MG63 (cell line): ENCODE data around the gene TRAF3. TPM values are rescaled to one million over a fixed set of nuclear protein-coding genes. Genes with fewer than 3 reads are reported as not detected.
"Not testable (repeated sequence)": the region's sequence is repeated elsewhere in the genome, so short reads cannot be mapped to it uniquely, and the experiment has no call there.

Source experiments
- DNase-seq: peaks from one replicate; pipeline ENCODE4 v3.0.0-alpha.2; 2020
- H3K27me3 ChIP-seq: fragments of 250-450 bp; sonication (Bioruptor Pico); 2 replicates; pipeline ENCODE4 v1.5.1; 2020; ENCODE audit warnings: mild to moderate bottlenecking, moderate library complexity
- H3K36me3 ChIP-seq: fragments of 250-450 bp; sonication (Bioruptor Pico); 2 replicates; pipeline ENCODE4 v1.5.1; 2020; ENCODE audit warnings: mild to moderate bottlenecking, moderate library complexity
- H3K4me3 ChIP-seq: fragments of 250-450 bp; sonication (Bioruptor Pico); 2 replicates; pipeline ENCODE4 v1.5.1; 2020; ENCODE audit warnings: mild to moderate bottlenecking, moderate library complexity
- H3K9me3 ChIP-seq: fragments of 250-450 bp; sonication (Bioruptor Pico); 2 replicates; pipeline ENCODE4 v1.5.1; 2020; ENCODE audit warnings: mild to moderate bottlenecking, moderate library complexity
- total RNA-seq: library from RNA; depleted of rRNA; stranded (reverse); fragments of >200 nt; shearing (Covaris generic); gene quantifications from 2 replicates; pipeline ENCODE4 v1.2.3, GENCODE V29; 2014; ENCODE audit warnings: low replicate concordance

The TRAF3 gene
- total RNA-seq, 1 experiment from 2014 or later = 10.8 TPM

DNA sequence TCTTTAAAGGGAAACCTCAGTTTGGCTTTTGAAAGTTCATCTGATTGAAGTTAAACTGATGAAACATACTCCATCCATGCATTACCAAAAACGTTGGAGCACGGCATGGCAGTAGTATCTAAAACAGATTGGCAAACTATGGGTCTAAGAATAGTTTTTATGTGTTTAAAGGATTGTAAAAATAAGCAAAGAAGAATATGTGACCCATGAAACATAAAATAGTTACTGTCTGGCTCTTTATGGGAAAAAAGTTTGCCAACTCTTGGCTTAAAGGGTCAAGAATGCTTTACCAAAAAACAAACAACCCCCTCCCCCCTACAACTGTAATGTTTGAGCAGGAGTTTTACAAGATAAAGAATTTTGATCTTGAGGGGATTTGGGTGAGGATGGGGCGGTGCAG lies 32.6 kb downstream of the TRAF3 start:
- Histone ChIP-seq H3K36me3 (no peaks in the 10 kb centered on the region), H3K9me3 (no peaks in the 10 kb centered on the region), H3K27me3 (no peaks in the 10 kb centered on the region), H3K4me3 (no peak overlapping the region)
- DNase-seq = no peak

DNA sequence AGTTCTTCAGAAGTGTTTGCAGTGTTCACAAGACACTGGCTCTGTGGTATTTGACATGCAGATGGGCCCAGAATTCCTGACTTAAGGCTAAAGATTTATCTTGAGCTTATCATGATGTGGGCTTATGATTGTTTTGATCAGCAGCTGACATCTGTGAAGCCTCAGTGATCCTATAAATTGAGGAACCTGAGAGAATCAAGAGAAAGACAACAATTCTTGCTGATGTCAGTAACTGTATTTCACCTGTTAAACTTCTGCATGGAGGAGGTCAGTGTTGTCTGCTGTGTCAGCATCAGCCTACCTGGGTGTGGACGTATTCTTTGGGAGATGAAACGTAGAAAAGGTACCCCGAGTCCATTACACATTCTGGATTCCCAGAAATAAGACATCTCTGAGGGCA lies 33.3 kb downstream of the TRAF3 start:
- no peak overlapping the region for H3K4me3 ChIP-seq
- no peaks in the 10 kb centered on the region for H3K36me3 ChIP-seq
- no peaks in the 10 kb centered on the region for H3K9me3 ChIP-seq
- H3K27me3 ChIP-seq = no peaks in the 10 kb centered on the region
- no peak for DNase-seq

DNA sequence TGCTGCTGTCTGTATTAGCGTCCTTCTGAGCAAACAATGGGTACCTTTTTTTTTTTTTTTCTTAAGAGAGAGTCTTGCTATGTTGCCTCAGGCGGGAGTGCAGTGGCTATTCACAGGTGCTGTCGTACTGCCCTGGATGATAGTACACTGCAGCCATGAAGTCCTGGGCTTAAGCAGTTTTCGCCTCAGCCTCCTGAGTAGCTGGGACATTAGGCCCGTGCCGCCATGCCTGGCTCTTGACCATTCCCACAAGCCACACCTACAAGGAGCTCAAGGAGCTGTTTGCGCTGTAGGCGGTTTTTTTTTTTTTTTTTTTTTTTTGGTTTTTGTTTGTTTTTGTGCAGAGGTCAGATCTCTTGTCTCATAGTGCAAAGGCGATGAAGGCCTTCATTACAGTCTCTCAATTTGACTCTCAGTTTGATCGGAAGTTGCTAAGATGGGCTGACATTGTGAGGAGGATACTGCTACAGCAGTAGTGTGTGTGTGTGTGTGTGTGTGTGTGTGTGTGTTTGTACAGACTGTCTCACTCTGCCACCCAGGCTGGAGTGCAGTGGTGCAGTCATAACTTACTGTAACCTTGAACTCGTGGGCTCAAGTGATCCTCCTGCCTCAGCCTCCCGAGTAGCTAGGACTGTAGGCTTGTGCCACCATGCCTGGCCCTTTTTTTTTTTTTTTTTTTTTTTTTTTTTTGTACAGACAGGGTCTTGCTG lies 34.2 kb downstream of the TRAF3 start:
- Histone ChIP-seq H3K9me3 (no peaks in the 10 kb centered on the region), H3K27me3 (no peaks in the 10 kb centered on the region), H3K4me3 (no peak overlapping the region), H3K36me3 (no peaks in the 10 kb centered on the region)
- DNase-seq = no peak

DNA sequence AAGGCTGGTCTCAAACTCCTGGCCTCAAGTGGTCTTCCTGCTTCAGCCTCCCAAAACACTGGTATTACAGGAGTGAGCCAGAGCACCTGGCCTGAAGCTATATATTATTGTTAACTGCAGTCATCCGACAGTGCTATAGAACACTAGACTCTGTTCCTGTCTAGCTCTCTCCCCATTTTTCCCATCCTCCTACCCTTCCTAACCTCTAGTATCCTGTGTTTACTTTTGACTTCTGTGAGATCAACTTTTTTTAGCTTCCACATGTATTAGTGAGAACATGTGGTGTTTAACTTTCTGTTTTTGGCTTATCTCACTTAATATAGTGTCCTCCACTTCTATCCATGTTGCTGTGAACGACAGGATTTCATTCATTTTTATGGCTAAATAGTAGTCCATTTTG lies 34.7 kb downstream of the TRAF3 start:
- DNase-seq = no peak
- H3K9me3 ChIP-seq = no peaks in the 10 kb centered on the region

DNA sequence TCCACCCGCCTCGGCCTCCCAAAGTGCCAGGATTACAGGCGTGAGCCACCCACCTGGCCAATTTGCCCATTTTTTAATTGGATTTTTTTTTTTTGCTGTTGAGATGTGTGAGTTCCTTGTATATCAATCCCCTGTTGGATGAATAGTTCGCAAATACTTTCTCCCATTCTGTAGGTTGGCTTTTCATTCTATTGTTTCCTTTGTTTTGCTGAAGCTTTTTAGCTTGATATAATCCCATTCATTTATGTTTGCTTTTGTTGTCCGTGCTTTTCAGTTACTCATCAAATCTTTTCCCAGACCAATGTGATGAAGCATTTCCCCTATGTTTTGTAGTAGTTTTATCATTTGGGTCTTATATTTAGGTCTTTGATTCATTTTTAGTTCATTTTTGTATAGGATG lies 36.4 kb downstream of the TRAF3 start:
- H3K9me3 ChIP-seq = no peaks in the 10 kb centered on the region
- H3K27me3 ChIP-seq = no peaks in the 10 kb centered on the region
- no peak overlapping the region for H3K4me3 ChIP-seq
- H3K36me3 ChIP-seq = no peaks in the 10 kb centered on the region
- no peak for DNase-seq

More for the DNA sequence above, 34.7 kb downstream of the TRAF3 start:
- Histone ChIP-seq H3K27me3 (no peaks in the 10 kb centered on the region), H3K4me3 (no peak overlapping the region), H3K36me3 (no peaks in the 10 kb centered on the region)

DNA sequence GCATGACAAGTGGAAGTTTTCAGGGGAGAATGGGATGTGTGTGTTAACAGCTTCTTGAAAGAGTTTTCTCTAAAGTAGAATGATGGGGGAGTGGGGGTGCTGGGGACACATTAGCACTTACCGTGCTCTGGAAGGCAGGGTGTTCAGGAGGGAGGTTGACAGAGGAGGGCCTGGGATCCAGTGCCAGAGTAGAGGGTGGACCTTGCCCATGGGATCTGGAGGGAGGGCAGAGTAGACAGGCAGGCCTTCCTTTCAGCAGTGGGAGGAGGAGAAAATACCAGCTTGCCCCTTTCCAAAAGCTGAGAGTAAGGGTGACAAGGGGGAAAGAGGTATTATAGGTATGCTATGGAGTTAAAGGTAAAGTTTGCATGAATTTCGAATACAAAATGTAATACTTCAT lies 40.1 kb downstream of the TRAF3 start:
- H3K4me3 ChIP-seq = no peak overlapping the region
- no peaks in the 10 kb centered on the region for H3K9me3 ChIP-seq
- H3K36me3 ChIP-seq = no peaks in the 10 kb centered on the region
- no peak for DNase-seq
- H3K27me3 ChIP-seq = no peaks in the 10 kb centered on the region

DNA sequence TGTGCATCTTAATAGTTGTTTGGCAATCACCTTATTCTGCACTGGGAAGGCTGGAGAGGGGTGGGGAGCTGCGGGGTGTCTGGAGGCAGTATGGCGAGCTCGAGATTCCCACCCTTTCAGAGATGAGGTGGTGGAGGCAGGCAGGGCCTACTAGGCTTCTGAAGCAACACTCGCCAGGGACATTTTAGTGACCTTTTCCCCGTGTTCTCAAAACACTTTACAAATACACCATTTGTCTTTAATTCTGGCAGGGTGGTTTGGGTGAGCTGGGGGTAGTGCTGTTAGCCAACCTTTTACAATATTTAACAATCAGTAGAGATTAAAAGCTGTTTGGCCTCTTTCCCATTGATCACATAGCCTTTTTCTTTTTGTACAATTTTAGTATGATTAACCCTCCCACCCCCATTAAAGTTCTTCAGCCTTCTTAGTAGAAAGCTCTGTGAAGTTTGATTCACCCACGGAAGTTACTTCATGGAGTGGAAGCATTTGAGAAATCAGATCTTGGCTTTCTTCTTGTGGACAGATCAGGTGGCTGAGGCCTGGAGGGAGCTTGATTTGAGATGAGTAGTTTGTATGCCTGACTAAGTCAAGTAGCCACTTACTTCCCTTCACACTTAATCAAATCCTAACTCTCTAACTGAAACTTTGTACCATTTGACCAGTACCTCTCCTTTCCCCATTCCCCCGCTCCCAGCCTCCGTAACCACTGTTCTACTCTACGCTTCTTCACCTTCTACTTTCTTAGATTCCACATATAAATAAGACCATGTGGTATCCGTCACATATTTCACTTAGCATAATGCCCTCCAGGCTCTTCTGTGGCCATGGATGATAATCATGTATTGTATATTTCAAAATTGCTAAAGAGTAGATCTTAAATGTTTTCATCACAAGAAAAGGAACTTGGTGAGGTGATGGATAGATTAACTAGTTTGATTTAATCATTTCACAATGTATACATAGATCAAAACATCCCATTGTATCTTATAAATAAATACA lies 41.0 kb downstream of the TRAF3 start:
- Histone ChIP-seq H3K9me3 (no peaks in the 10 kb centered on the region), H3K4me3 (no peak overlapping the region), H3K27me3 (no peaks in the 10 kb centered on the region), H3K36me3 (no peaks in the 10 kb centered on the region)
- no peak for DNase-seq

DNA sequence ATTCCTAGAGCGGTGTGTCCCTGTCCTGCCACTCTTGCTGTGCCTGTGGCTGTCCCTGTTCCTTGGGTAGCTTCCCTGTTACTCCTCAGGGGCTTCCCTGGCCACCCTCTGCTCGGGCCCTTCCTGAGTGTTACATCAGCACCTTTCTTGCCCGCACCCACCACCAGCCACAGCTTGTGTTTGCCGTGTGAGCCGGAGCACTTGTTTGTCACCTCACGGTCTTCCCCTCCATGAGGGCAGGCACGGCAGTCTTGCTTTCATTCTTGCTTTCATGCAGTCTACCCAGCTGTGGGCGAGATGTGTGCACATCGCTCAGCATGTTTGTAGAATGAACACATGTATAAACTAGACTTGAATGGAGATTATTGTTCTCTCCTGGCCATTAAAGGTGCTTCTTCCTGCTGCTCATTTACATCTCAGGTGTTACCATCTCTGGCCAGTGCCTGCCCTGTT lies 42.0 kb downstream of the TRAF3 start:
- H3K27me3 ChIP-seq = no peaks in the 10 kb centered on the region
- no peaks in the 10 kb centered on the region for H3K36me3 ChIP-seq
- H3K9me3 ChIP-seq = no peaks in the 10 kb centered on the region
- no peak for DNase-seq
- H3K4me3 ChIP-seq = no peak overlapping the region

DNA sequence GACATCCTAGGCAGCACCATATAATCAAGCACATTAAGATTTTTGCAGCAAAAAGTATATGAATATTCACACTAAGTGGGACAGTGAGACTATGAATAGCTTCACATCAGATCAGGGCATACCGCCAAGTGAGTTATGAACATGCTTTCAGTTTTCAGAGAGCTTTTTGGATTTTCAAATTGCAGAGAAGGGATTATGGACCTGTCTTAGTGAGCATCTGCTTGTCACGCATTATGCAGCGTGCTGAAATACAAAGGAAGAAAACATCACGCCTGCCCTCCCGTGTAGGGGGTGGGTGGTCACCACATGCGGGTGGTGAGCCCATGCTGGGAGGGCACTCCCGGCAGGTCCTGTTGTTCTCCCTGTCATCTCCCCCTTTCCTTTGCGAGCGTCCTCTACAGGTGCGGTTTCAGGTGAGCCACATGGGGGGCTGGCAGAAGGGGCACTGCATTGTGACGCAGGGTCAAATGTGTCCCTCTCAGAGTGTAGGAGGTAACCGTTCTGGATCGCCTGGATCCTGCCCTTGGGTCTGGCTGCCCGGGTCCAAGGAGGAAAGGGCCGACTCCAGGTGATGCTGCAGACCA lies 42.6 kb downstream of the TRAF3 start:
- H3K27me3 ChIP-seq = no peaks in the 10 kb centered on the region
- H3K4me3 ChIP-seq = no peak overlapping the region
- H3K36me3 ChIP-seq = no peaks in the 10 kb centered on the region
- H3K9me3 ChIP-seq = no peaks in the 10 kb centered on the region
- DNase-seq = no peak

DNA sequence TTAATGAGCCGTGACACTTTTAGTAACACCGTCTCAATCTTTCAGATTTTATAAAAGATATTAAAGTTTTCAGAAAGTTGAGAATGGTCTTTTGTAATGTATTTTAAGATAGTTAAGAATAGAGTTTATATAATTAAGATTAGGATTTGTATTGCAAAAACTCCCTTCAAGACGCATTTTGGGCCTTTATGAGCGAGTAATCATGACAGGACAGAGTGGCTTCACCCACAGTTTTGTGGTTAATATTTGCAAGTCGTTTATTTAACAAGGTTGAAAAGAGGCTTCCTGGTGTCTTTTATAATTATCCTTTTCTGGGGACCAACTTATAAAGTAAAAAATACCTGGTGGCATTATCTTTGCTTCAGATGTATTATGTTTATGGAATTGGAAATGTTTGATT lies 44.0 kb downstream of the TRAF3 start:
- H3K27me3 ChIP-seq = no peaks in the 10 kb centered on the region
- DNase-seq = no peak
- no peaks in the 10 kb centered on the region for H3K36me3 ChIP-seq
- no peak overlapping the region for H3K4me3 ChIP-seq
- H3K9me3 ChIP-seq = no peaks in the 10 kb centered on the region

DNA sequence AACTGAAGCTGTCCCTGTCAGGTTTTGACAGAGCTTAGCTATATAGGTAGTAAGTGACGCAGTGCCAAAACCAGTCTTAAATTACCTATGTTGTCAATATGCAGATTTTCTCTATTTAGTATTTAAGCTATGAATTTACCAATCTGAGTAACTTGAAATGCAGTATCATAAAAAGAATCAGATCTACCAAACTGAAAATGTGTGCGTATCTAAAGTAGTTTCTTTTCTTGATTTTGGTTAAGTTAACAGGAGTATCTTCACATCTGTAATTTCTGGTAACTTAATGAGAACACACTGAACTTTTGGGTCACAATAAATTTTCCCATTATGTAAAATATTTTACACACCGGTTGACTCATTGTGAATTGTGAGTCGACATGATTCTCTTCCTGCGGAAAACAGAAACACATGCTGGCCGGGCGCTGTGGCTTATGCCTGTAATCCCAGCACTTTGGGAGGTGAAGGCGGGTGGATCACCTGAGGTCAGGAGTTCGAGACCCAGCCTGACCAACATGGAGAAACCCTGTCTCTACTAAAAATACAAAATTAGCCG lies 45.1 kb downstream of the TRAF3 start:
- Histone ChIP-seq H3K4me3 (no peak overlapping the region), H3K9me3 (no peaks in the 10 kb centered on the region), H3K36me3 (no peaks in the 10 kb centered on the region), H3K27me3 (no peaks in the 10 kb centered on the region)
- DNase-seq = no peak

DNA sequence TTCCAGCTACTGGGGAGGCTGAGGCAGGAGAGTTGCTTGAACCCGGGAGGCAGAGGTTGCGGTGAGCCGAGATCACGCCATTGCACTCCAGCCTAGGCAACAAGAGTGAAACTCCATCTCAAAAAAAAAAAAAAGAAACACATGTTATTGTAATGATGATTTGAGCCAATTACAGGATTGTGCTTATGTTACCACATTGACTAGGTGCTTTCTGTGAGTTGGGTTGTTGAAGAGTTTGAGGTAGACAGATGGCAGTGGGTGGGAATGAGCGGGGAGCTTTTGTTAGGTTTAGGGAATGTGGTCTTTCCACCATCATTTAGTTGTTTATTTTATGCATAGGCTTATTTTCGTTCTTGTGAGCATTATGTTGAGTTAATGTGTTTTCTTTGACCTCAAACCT lies 45.6 kb downstream of the TRAF3 start:
- not testable (repeated sequence) for DNase-seq, H3K36me3 ChIP-seq, H3K27me3 ChIP-seq, H3K4me3 ChIP-seq, H3K9me3 ChIP-seq

DNA sequence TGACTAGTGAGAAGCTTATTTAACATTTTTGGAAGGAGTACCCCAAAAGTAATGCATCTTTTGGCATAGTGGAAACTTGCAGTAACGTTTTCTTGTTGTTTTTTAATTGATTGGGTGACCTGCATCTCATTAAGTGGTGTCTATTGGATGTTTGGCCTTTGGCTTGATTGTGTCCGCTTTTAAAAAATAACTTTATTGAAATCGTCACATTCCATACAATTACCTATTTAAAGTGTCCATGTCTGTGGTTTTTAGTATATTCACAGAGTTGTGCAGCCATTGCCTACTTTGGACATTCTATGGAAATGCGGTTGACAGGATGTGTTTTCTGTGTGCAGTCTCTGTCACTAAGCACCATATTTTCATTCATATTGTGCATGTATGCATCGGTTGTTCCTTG lies 46.3 kb downstream of the TRAF3 start:
- no peak for DNase-seq
- Histone ChIP-seq H3K9me3 (no peaks in the 10 kb centered on the region), H3K27me3 (no peaks in the 10 kb centered on the region), H3K36me3 (no peaks in the 10 kb centered on the region), H3K4me3 (no peak overlapping the region)

DNA sequence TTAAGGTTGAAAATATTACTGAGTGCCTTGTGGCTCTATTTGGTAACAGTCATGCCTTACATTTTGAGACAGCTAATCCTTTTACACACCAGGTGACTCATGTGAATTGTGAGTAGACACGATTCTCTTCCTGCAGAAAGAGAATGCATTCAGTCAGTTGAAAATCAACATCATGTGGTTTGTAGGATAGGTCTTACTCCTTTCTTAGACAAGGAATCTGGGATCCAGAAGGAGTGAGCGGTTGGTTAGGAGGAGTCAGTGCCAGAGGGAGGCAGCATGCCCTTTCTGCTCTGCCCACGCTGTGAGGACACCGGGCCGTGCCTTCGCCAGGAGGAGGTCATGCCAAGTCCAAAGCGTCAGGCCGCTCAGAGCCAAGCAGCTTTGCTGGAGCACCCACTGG lies 47.6 kb downstream of the TRAF3 start:
- no peaks in the 10 kb centered on the region for H3K9me3 ChIP-seq
- H3K36me3 ChIP-seq = no peaks in the 10 kb centered on the region
- DNase-seq = peak; percentile 23
- H3K4me3 ChIP-seq = no peak overlapping the region
- no peaks in the 10 kb centered on the region for H3K27me3 ChIP-seq

DNA sequence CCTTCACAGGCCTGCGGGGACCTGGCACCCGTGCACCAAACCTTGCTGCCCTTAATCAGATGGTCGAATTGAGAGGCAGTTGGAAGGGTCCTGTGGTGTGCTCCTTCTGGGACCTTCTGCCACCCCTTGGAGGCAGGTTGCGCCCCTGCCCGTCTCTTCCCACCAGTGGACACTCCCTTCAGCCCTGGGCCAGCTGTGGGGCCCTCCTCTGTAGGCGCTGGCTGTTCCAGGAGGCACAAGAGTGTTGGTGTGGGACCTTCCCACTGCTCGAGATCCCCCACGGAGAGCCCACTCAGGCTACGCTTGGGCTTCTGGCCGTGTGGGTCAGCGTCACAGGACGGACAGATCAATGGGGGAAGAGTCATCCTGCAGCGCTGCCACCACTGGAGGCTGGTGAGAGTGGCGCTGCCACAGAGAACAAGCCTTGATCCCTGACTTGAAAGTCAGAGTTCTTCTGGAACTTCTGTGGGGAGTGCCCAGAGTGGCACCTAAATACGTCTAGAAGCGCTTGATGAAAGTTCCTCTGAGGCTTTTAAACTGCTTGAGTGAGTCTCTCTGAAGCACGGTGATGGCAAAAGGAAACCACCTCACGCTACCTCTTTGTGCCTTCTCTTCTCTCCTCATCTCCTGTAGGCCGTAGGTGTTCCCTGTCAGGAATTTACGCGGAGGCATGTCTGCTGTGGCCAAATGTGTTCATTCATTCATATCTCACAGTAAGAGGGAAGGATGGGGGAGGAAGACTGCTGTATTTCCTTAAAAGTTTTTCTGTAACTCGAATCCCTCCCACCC lies 48.3 kb downstream of the TRAF3 start:
- Histone ChIP-seq H3K36me3 (no peaks in the 10 kb centered on the region), H3K27me3 (no peaks in the 10 kb centered on the region), H3K9me3 (no peaks in the 10 kb centered on the region), H3K4me3 (no peak overlapping the region)
- no peak for DNase-seq

DNA sequence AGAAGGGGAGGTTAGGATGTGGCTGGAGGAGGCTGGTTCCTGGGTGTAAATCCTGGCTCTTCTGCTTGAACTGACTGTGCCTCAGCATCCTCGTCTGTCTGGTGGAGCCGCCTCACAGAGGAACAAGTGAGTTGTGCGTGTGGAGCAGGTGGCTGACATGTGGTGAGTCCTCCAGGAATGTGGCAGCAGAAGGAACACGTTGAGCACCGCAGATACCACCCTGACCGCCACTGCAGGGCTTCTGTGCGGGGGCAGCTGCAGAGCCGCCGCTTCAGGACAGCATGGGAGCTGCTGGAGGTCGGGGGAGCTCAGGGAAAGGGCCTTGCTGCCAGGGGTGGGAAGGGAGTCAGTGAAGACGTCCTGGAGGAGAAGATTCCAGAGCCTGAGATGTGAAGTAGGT lies 48.9 kb downstream of the TRAF3 start:
- Histone ChIP-seq H3K27me3 (no peaks in the 10 kb centered on the region), H3K4me3 (no peak overlapping the region), H3K9me3 (no peaks in the 10 kb centered on the region), H3K36me3 (no peaks in the 10 kb centered on the region)
- no peak for DNase-seq
